AG08396 (cell line): ENCODE measurements around the gene EPHB2.
"Not testable (repeated sequence)": the region's sequence is repeated elsewhere in the genome, so short reads cannot be mapped to it uniquely, and the experiment has no call there.

Experiments used
- DNase-seq: peaks from one replicate; pipeline ENCODE4 v3.0.0; 2012; ENCODE audit warnings: low spot score, mixed read lengths

Gene EPHB2

DNA sequence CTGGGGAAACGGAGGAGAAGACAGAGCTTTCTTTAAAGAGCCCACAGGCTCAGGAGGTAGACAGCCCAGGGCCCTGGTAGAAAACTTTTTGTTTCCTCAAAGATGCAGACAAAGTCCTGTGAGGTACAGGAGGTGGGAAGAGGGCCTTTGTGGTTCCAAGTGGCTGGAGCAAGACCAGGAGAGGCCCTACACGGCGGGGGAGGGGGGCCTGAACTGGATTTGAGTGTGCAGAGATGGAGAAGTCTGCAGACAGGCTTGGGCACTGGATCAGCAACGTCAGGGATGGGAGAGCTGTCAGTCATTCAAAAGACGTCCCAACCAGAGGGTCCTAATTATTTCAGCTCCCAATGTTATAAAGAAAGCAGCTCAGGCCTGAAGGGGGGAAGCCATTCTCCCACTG is 126.2 kb downstream of the EPHB2 start:
- no peak for DNase-seq

DNA sequence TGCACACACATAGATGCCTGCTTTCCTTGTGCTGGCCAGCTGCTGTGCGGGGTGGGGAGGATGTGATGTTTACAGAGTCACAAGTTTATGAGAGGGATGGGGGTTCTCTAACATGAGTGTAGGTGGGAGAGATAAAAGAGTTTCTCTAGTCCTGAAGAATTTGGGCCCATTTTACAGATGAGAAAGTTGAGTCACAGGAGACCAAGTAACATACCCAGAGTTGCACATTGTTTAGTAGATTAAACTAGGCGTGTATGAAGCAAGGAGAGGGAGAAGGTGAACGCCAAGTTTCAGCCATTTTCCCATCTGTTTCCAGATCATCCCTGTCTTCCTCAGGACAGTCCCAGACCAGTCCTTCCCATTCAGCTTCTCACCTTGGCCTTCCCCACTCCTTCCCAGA is 126.7 kb downstream of the EPHB2 start:
- DNase-seq, result no peak

DNA sequence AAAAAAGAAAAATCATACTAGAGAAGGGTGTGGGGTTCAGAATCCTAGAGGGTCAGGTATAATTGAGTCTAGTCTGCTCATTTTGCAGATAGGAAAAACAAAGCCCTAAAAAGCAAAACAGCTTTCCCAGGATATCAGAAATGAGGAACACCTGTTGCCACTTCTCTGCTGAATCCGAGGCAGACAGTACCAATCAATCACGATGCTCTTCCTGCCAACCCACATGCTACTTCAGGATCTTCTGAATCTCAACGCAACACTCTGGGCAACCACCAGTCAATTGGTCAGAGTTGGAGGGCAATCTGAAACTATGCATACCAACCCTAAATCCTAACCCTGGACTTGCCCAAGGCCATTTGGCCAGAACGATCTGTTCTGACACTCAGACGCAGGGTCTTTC is 128.3 kb downstream of the EPHB2 start:
- DNase-seq, result no peak

DNA sequence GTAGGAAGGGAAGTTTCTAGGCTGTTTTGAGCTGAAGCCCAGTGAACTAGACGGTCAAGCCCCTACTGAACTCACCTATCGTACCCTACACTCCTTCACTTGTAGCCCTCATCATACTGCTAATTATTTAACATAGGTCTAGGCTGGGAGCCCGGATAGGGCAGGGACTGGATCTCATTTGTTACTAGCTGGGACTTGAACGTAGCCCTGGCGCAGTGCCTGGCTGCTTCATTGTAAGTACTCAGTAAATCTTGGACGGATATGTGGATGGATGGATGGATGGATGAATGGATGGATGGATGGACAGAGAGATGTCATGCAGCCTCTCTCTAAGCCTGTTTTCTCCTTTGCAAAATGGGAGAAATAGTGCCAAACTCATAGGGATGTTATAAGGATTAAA is 129.2 kb downstream of the EPHB2 start:
- no peak for DNase-seq

DNA sequence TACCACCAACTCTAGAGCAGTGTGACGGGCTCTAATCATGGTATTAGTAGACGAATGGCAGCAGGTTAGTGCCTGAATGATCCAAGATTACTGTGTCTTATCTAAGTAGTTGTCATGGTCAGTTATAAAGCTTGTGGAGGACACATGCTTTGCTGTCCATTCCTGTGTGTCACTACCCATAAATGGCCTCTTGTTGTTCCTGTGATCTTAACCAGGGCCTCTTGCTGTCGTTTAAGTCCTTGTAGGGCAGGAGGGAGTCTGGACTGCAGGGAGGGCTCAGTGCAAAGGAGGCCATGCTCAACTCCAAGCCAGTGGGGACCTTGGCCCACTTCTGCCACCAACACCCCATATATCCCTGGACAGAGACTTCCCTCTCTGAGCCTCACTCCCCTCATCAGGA is 130.5 kb downstream of the EPHB2 start:
- no peak for DNase-seq

DNA sequence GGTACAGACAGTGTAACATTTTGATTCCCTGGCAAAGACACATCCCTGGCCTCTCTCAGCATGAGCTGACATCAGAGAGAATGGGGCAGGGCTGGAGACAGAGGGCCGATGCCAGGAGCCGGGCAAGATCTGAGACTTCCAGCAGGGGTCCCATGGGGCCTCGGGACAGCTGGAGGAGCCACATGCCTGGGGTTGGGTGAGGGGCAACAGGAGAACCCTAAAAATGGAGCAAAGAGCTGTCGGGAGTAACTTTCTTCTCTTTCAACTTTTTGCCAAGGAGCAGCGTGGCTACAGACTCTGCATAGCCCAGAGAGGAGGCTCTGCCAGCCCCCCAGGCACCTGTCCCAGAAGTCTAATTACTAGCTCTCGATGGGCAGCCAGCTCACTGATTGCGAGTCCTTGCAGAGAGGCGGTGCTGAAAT is 131.2 kb downstream of the EPHB2 start:
- DNase-seq, result no peak

DNA sequence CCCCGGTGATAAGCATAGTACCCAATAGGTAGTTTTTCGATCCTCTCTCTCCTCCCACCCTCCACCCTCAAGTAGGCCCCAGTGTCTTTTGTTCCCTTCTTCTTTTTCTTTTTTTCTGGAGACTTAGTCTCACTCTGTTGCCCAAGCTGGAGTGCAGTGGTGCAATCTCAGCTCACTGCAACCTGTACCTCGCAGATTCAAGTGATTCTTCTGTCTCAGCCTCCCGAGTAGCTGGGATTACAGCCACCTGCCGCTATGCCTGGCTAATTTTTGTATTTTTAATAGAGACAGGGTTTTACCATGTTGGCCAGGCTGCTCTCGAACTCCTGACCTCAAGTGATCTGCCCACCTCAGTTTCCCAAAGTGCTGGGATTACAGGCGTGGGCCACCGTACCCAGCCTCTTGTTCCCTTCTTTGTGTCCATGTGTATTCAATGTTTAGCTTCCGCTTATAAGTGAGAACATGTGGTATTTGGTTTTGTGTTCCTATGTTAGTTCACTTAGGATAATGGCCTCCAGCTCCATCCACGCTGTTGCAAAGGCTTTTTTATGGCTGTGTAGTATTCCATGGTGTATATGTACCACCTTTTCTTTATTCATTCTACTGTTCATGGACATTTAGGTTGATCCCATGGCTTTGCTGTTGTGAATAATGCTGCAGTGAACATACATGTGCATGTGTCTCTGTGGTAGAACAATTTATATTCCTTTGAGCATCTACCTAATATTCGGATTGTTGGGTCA is 133.0 kb downstream of the EPHB2 start:
- not testable (repeated sequence) for DNase-seq

DNA sequence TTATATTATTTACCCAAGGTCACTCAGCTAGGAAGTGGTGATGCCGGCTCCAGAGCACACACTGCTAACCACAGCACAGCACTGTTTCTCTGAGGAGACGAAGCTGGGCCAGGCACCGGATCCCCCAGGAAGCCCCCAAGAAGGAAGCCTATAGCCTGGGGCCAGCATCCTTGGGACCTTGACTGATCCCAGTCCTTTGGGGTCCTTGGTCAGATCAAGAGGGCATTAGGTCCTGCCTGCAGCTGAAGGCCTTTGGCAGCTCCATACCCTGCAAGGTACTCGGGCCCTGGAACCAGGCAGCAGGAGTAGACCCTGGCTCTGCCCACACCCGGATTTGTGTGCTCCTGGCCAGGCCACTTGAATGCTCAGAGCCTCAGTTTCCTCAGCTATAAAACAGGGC is 134.0 kb downstream of the EPHB2 start:
- DNase-seq, result no peak

DNA sequence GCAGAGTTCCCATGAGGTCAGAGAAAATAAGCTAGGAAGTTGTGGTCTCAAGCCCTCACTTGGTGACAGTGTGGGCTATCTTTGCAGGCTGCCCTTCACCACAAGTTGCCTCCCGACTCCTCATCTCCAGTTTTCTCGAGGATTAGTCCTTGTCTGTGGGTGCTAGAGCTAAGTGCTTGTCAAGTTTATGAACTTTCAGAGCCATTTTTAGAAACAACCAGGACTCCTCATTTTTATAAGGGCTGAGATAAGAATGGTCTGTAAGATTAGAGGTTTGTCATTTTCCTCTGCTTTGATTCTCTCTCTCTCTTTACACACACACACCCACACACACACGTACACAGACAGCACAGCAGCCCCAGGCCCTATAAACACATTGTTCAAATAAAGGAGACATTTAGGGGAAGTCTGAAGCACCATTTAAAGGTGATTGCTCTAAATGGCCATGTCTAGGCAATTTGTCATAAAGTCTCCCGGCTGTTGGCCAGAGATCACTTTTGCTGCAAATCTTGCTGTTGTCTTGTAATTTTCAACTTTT is 134.8 kb downstream of the EPHB2 start:
- no peak for DNase-seq

DNA sequence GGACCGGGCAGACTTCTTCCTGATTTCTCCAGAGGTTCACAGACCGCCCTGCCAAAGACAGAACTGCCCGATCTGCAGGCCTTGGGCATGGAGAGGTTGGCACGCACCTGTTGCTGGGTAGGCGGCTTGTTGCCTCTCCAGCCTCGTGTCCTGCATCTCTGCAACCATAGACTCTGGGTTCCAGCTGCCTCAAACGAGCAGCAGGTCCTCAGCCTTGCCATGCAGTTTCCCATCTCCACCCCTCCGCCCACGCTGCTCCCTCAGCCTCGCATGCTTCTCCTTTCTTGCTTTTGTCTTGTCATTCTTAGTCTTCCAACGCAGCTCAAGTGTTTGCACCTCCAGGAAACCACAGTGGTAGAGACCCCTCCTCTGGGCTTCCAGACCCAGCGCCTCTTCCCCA is 135.8 kb downstream of the EPHB2 start:
- no peak for DNase-seq

DNA sequence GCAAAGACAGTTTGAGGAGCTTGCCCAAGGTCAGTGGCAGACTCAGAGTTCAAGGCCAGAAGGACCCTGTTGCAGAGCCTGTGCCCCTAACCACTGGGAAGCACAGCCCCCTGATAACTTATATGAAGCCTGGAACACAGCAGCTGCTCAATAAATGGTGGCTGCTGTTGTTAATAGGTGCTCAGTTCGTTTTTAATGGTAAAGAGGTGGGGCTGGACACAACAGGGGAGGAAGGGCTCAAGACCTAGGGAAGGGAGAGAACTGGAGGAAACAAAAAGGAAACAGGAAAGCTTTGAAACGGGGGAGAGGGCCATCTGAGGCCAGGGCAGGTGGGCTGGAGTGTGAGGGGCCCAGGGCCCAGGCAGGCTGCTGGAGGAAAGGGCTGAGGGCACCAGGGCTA is 136.6 kb downstream of the EPHB2 start:
- no peak for DNase-seq

DNA sequence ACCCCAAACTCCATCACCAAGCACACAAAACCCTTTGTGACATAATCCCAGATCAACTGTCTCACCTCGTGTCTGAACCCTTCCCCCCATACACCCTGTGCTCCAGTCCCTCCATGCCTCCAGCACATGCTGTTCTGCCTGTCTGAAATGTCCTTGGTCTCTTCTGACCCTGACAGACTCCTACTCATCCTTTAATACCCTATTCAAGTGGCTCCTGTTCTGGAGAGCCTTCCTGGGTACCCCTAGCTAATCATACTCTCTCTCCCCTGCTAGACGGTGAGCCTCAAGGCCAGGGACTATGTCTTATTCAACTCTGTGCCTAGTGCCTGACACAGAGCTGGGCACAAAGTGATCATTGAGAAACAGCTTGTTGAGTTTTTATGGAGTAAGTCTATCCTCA is 137.1 kb downstream of the EPHB2 start:
- no peak for DNase-seq

DNA sequence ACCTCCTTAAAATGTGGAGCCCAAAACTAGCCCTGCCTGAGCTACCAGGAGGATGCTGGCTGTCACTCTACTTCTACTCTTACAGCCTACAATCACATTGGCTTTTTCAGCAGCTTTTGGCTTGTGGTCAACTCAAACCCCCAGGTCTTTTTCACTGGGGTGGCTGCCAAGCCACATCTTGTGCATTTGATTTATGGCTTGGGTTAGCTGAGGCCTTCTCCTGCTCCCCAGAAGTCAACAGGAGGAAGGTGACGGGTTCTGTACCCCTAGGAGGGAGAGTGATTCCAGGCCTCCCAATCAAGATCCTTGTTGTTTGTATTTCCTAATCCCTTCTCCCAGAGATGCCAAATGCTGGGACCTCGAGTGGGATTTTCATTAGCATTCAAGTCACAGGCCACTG is 137.8 kb downstream of the EPHB2 start:
- DNase-seq, result no peak

DNA sequence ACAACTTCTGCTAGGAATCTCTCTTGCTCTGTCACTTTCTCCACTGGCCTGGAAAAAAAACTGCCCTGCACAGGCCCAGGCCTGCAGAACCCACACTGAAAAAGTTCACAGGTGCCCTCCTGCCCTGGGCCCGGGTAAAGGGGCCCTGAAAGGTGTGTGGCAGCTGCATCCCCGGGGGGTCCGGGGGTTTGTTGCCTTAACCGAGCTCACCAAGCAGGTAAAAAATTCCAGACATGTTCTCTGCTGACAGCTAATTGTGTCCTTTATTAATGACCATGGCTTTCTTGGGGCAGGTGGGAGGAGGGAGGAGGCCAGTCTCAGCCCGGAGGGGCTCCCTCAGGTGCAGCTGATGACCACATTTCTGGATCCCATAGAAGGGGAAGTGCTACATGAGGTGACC is 139.1 kb downstream of the EPHB2 start:
- DNase-seq, result no peak

DNA sequence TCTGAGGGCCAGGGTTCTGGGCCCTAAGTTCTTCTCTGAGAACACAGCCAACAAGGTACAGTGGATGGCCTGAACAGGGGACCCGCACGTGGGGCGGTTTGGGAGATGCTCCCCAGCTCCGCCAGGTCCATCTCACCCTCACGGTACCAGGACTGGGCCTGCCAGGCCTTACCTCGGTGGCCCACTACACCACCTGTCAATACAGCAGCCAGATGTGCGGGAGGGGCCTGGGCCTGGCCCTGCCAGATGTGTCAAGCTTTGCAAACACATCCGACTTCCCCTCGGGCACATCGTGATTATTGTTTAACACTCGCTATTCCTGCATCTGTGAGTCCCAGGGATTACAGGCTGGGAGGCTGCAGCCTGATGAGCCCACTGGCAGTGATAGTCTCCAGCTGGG is 139.6 kb downstream of the EPHB2 start:
- DNase-seq, result no peak

DNA sequence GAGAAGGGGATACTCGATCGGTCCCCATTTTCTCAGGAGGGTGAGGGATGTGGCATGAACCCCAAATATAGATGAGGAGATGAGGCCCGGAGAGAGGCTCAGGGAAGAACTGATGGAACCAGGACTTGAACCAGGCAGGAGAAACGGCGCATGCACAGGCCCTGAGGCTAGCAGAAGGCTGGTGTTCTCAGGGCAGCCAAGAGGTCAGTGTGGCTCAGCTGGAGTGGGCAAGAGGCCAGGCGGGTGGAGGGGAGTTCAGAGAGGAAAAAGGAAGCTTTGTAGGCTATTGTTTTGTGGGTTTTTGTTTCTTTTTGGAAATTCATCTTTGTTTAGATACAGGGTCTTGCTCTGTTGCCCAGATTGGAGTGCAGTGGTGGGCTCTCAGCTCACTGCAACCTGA is 140.0 kb downstream of the EPHB2 start:
- peak; percentile 34 for DNase-seq

DNA sequence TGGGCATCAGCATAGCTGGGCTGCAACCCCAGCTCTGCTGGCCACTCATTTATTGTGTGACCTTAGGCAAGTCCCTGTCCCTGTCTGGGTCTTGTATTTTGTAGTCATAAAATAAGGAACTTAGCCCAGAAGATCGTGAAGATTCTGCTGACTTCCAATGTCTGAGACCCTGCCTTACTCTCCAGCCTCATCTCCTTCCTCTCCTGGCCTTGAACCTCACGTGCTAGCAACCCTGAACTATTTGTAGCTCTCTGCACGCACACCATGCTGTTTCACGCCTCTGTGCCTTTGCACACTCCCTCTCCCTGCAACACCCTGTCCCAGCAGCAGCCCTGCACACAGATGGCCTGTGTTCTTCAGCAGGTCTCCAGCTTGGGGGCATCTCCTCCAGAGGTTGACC is 140.9 kb downstream of the EPHB2 start:
- DNase-seq, result no peak

DNA sequence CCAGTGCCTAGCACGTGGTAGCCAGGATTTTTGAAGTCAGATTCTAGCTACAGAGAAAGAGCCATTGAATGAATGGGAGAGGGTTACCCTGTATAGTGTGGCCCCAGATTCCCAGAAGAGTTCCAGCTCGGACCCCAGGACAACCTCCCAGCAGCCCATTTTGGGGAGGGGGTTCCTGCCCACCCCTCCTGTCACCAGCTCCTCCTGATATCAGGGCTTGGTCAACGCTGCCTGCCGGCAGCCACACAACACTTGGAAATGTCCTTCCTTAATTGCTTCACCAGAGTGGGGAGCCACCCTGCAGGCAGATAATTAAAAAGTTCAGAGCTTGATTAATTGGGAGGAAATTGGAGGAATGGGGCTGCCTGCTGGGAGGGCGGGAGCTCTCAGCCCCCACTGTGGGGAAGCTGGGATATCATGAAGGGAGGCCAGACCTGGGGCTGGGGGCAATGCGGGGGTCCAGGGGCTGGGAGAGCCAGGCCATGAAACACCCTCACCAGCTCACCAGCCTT is 141.6 kb downstream of the EPHB2 start:
- DNase-seq, result no peak

DNA sequence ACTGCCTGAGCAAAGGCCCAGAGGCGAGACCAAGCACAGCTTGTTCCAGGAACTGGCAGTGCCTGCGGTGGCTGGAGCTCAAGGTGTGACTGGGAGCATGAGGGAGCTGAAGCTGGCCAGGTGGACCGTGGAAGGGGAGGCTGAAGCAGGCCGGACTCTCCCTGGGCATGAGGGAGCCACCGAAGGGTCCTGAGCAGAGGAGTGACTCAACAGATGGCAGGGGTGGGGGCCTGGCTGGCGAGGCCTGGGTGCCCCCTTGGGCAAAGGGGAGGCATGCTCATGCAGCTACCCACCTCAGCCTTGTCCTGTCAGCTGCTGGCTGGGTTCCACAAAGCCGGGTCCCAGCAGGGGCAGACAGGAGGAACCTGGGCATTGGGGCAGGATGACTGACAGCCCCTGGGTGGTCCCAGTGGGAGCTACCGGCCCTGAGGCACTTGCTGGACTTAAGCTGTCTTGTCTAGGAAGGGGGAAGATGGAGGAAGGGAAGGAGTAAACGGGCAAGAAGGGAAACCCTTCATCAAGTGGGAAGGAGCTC is 143.1 kb downstream of the EPHB2 start:
- no peak for DNase-seq

DNA sequence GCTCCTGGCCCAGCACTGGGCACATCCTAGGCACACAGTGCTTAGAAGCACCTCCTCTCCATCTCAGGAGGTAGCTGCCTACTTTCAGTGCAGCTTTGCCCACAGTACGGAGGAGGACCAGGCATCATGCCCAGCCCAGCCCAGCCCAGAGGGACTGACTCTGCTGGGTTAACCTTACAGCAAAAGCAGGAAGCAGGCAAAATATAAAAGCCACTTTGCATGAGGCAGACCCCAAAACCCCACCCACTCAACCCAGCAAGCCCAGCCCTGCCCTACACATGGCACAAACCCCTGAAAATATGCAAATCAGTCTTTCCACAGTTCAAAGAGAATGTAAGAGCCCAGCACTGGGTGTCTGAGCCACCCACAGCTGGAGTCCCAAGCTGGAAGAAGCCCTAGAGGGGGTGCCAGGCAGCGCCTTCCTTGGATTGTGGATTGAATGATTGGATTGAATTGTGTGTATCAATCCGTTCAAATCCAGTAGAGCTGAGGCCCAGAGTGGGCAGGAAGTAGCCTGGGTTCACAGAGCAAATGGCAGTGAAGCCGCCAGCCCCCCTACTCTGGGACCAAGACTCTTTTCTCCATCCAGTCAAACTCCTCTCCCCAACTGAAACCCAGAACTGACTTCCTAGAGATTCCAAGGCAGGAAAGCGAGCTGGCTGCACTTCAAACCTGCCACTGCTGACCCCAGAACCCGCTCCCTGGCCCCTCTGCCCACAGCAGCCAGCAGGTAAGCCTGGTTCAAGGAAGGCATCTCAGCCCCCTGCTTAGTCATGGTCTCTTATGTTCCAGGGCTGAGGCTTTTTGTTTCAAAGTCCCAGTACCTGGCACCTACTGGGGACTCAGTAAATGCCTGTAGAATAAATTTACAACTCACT is 144.3 kb downstream of the EPHB2 start:
- DNase-seq, result no peak

DNA sequence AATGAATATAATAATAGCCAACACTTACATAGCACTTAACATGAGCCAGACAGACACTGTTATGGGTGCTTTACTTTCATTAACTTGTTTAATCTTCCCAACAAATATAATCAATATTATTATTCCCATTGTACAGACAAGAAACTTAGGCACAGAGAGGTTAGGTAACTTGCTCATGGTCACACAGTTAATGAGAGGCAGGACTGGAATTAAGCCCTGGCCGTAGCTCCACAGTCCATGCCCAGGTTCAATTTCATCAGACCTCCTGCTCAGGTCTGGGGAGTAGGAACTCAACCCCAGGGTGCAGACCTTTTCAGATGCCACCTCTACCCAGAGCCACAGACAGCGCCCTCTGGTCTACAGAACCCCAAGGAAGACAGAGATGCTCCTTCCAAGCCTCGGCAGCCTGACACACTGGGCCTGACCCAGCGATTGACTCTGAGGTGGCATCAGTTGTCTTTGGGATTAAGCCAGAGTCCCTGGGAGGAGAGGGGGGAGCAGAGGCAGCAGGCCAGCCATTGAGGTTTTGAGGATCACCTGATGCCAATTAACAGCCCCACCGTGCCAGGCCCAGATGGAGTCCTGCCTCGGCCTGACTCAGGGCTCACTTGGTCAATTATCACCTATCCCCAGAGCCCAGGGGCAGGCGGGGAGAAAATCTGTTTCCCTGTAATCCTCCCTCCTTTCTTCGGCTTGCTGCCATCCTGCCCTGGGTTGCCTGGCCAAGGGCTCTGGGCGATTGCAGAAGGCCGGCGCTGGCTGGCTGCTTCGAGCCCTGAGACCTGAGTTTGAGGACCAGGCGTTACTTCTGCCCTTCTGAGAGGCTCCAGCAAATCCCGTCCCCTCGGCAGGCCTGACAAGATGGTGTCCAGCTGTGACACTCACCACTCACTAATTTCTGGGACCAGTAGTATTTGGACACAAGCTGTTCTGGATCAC is 145.3 kb downstream of the EPHB2 start:
- no peak for DNase-seq

DNA sequence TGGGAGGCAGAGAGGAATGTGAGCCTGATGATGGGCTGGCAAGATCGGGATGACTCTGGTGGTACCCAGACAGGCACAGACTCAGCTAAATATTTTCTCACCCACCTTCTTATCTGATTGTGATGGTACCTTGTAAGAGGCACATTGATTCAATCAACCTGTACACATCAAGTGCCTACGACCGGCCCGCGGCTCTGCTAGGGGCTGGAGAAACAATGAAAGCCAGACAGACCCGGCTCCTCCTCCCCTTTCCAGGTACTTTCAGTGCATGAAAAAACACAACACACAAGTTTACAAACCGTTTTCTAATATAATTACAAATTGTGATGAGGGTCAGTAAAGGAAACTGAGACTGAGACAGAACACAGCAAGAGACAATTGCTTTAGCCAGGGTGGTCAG is 147.0 kb downstream of the EPHB2 start:
- no peak for DNase-seq
